IMR-90 (cell line): ENCODE results near the gene FLVCR2. TPM values are rescaled to one million over a fixed set of nuclear protein-coding genes. Genes with fewer than 3 reads are reported as not detected.

Experiments used
- ATAC-seq: fragments of 200-7000 bp; cut with Tn5 transposase; 2 replicates; pipeline ENCODE4 v1.9.1; 2020; ENCODE audit warnings: low read depth, mild to moderate bottlenecking, moderate library complexity
- BruUV-seq: library from RNA; stranded (reverse); fragments of 400-500 nt; replicated peaks from 2 replicates; lab custom pipeline; 2021; lab: Mats Ljungman, UMichigan
- CTCF ChIA-PET: fragments of 300-600 bp; formaldehyde crosslinking; extraction: SDS; loops from one replicate; lab custom pipeline; 2021; ENCODE audit warnings: antibody characterized with exemption; lab: Yijun Ruan, JAX
- POLR2A ChIA-PET: fragments of 300-600 bp; sonication (Branson Sonifier 250); formaldehyde crosslinking; loops from one replicate; lab custom pipeline; 2022; ENCODE audit warnings: antibody characterized with exemption; ENCODE audit not compliant: unreplicated experiment; lab: Charles Lee
- DNase-seq: peaks from one replicate; pipeline ENCODE4 v3.0.0; 2013
- H2AFZ ChIP-seq: replicated peaks from 2 replicates; pipeline ENCODE3; 2013; ENCODE audit warnings: low read length, mild to moderate bottlenecking; ENCODE audit not compliant: poor library complexity
- H2AK5ac ChIP-seq: 2 replicates; pipeline ENCODE4 v1.6.1; 2013; ENCODE audit warnings: low read depth, low read length, inconsistent platforms
- H2AK9ac ChIP-seq: replicated peaks from 2 replicates; pipeline ENCODE3; 2013; ENCODE audit warnings: mild to moderate bottlenecking, low read depth, low read length, moderate library complexity; ENCODE audit not compliant: poor library complexity
- H2BK120ac ChIP-seq: 2 replicates; pipeline ENCODE4 v1.6.1; 2013; ENCODE audit warnings: low read depth, low read length, inconsistent platforms
- H2BK15ac ChIP-seq: 3 replicates; pipeline ENCODE4 v1.6.1; 2013; ENCODE audit warnings: low read depth, low read length, inconsistent platforms
- H2BK20ac ChIP-seq: 2 replicates; pipeline ENCODE4 v1.6.1; 2013; ENCODE audit warnings: low read depth, mild to moderate bottlenecking, inconsistent platforms, low read length, moderate library complexity
- H2BK5ac ChIP-seq: 2 replicates; pipeline ENCODE4 v1.6.1; 2013; ENCODE audit warnings: mild to moderate bottlenecking, low read depth, low read length, inconsistent platforms; ENCODE audit not compliant: poor library complexity, severe bottlenecking
- H3K14ac ChIP-seq: replicated peaks from 2 replicates; pipeline ENCODE4 v1.6.1; 2013; ENCODE audit warnings: low read depth, low read length, inconsistent platforms
- H3K18ac ChIP-seq: 2 replicates; pipeline ENCODE4 v1.6.1; 2013; ENCODE audit warnings: low read depth, low read length, control low read depth
- H3K23ac ChIP-seq: 2 replicates; pipeline ENCODE4 v1.6.1; 2013; ENCODE audit warnings: low read depth, low read length, inconsistent platforms
- H3K27ac ChIP-seq: 2 replicates; pipeline ENCODE4 v1.5.1; 2013; ENCODE audit warnings: mild to moderate bottlenecking, control low read depth, low read length; ENCODE audit not compliant: insufficient read depth
- H3K27me3 ChIP-seq: 2 replicates; pipeline ENCODE4 v1.6.1; 2013; ENCODE audit warnings: low read length; ENCODE audit not compliant: control insufficient read depth, insufficient read depth
- H3K36me3 ChIP-seq: 2 replicates; pipeline ENCODE4 v1.6.1; 2013; ENCODE audit warnings: low read length, mixed read lengths; ENCODE audit not compliant: control insufficient read depth, insufficient read depth
- H3K4ac ChIP-seq: 2 replicates; pipeline ENCODE4 v1.6.1; 2013; ENCODE audit warnings: low read depth, low read length, inconsistent platforms
- H3K4me1 ChIP-seq: 2 replicates; pipeline ENCODE4 v1.6.1; 2013; ENCODE audit warnings: low read length, mixed read lengths; ENCODE audit not compliant: control insufficient read depth, insufficient read depth
- H3K4me2 ChIP-seq: 2 replicates; pipeline ENCODE4 v1.6.1; 2013; ENCODE audit warnings: low read depth, mild to moderate bottlenecking, control low read depth, low read length, moderate library complexity
- H3K4me3 ChIP-seq: 2 replicates; pipeline ENCODE4 v1.5.1; 2013; ENCODE audit warnings: low read depth, mild to moderate bottlenecking, control low read depth, low read length, moderate library complexity; ENCODE audit not compliant: insufficient read depth
- H3K56ac ChIP-seq: 2 replicates; pipeline ENCODE4 v1.6.1; 2013; ENCODE audit warnings: low read length, inconsistent platforms; ENCODE audit not compliant: insufficient read depth; ENCODE audit errors: extremely low read depth
- H3K79me1 ChIP-seq, 2 experiments: 2 replicates each; pipeline ENCODE4 v1.6.1; 2013; ENCODE audit warnings: low read length in 2 of 2, inconsistent platforms in 1 of 2, low read depth in 1 of 2
- H3K9ac ChIP-seq: 2 replicates; pipeline ENCODE4 v1.6.1; 2013; ENCODE audit warnings: low read depth, low read length, control low read depth
- H3K9me1 ChIP-seq: 2 replicates; pipeline ENCODE4 v1.6.1; 2013; ENCODE audit warnings: low read length, inconsistent platforms; ENCODE audit not compliant: insufficient read depth
- H3K9me3 ChIP-seq: 2 replicates; pipeline ENCODE4 v1.6.1; 2013; ENCODE audit warnings: low read length; ENCODE audit not compliant: control insufficient read depth, insufficient read depth
- H4K20me1 ChIP-seq: 2 replicates; pipeline ENCODE4 v1.6.1; 2013; ENCODE audit warnings: low read length, inconsistent platforms; ENCODE audit not compliant: insufficient read depth
- H4K5ac ChIP-seq: 2 replicates; pipeline ENCODE4 v1.6.1; 2013; ENCODE audit warnings: mild to moderate bottlenecking, low read depth, low read length, control low read depth
- H4K8ac ChIP-seq, 2 experiments: 2 replicates each; pipeline ENCODE4 v1.6.1; 2013; ENCODE audit warnings: low read depth in 2 of 2, low read length in 2 of 2, control low read depth in 1 of 2, inconsistent platforms in 1 of 2
- H4K91ac ChIP-seq: 2 replicates; pipeline ENCODE4 v1.6.1; 2013; ENCODE audit warnings: low read depth, low read length, inconsistent platforms; ENCODE audit not compliant: insufficient read depth
- CHD1 ChIP-seq: IDR thresholded peaks from 2 replicates; pipeline ENCODE4 v1.6.1; 2012; ENCODE audit warnings: low read depth, low read length, improper control_type of control experiment
- CTCF ChIP-seq: conservative IDR thresholded peaks from 2 replicates; pipeline ENCODE4 v1.5.1; 2012; ENCODE audit warnings: mild to moderate bottlenecking, low read depth, low read length, improper control_type of control experiment
- ELK1 ChIP-seq: fragments of 150-350 bp; IDR thresholded peaks from 2 replicates; pipeline ENCODE4 v1.6.1; 2016; ENCODE audit warnings: low read depth, mild to moderate bottlenecking, low read length, moderate library complexity, borderline replicate concordance
- MAFK ChIP-seq: IDR thresholded peaks from 2 replicates; pipeline ENCODE4 v1.6.1; 2012; ENCODE audit warnings: low read depth, low read length, improper control_type of control experiment
- MXI1 ChIP-seq: IDR thresholded peaks from 2 replicates; pipeline ENCODE4 v1.6.1; 2012; ENCODE audit warnings: low read depth, mild to moderate bottlenecking, low read length, moderate library complexity, borderline replicate concordance
- RCOR1 ChIP-seq: IDR thresholded peaks from 2 replicates; pipeline ENCODE4 v1.6.1; 2012; ENCODE audit warnings: mild to moderate bottlenecking, low read length, improper control_type of control experiment; ENCODE audit not compliant: insufficient replicate concordance
- USF2 ChIP-seq: fragments of 150-350 bp; IDR thresholded peaks from 2 replicates; pipeline ENCODE4 v1.6.1; 2017; ENCODE audit warnings: mild to moderate bottlenecking, antibody characterized with exemption, low read length, low read depth
- WGBS, 2 experiments: methylation state at CpG; one replicate each; pipeline versions ENCODE4 v1.1.5 to v1.1.7; 2013; ENCODE audit warnings: missing lambda C conversion rate in 2 of 2; ENCODE audit not compliant: insufficient read length in 1 of 2; ENCODE audit errors: extremely low coverage in 2 of 2; 5-methylcytosine and 5-hydroxymethylcytosine counted together
- dilution Hi-C: fragments of 300-500 bp; cut with HindIII; formaldehyde crosslinking; loops from one replicate; pipeline ENCODE4 v1.14.3; 2018; ENCODE audit warnings: low sequenced_read_pairs; ENCODE audit not compliant: unreplicated experiment
- in situ Hi-C: fragments of 300-500 bp; cut with MboI; formaldehyde crosslinking; loops from 3 replicates; pipeline ENCODE4 v1.14.3; 2019; ENCODE audit warnings: low sequenced_read_pairs, inconsistent platforms, mixed read lengths
- intact Hi-C: fragments of 100-400 bp; cut with micrococcal nuclease; formaldehyde crosslinking; loops from 2 replicates; pipeline ENCODE4 v1.10.0; 2022
- polyA plus RNA-seq, 3 experiments: library from polyadenylated mRNA; depleted of rRNA; stranded (reverse); fragments of >200 nt; gene quantifications; 2 replicates each; pipeline ENCODE4 v1.2.3, GENCODE V29; 2012; ENCODE audit warnings: low replicate concordance in 1 of 3
- total RNA-seq: library from RNA; depleted of rRNA; stranded (reverse); fragments of >200 nt; gene quantifications from 2 replicates; pipeline ENCODE4 v1.2.3, GENCODE V29; 2012

The FLVCR2 gene
- total and polyA plus RNA-seq, 2 of the 4 experiments (the other 2 are of a cell fraction), result 0.94 to 1.4 TPM

GRCh38 chr14:75675265-75675960 lies 97.0 kb downstream of the FLVCR2 start:
- dilution Hi-C loops (no loop called here), in situ Hi-C loops (no loop called here), intact Hi-C loops (no loop called here)
- ATAC-seq, result no peak
- Histone ChIP-seq H2AK9ac (no peak overlapping the region), H4K91ac (no peak overlapping the region), H4K8ac (no peak overlapping the region), H3K27me3 (no peaks in the 10 kb centered on the region), H3K9me1 (no peaks in the 10 kb centered on the region), H3K18ac (no peak overlapping the region), H2AK5ac (no peak overlapping the region), H2BK15ac (no peak overlapping the region), H2BK120ac (no peak overlapping the region), H3K9me3 (no peaks in the 10 kb centered on the region), H4K20me1 (no peaks in the 10 kb centered on the region), H3K79me1 (peaks cover 3 to 7% of the 10 kb centered on the region in 2 experiments; a peak in 3 of 4 replicates), H3K9ac (no peak overlapping the region), H2BK5ac (no peak overlapping the region), H3K4ac (no peak overlapping the region), H3K4me2 (no peak overlapping the region), H3K27ac (no peak overlapping the region), H2AFZ (no peak overlapping the region), H3K23ac (no peak overlapping the region), H3K4me3 (no peak overlapping the region), H2BK20ac (no peak overlapping the region), H4K5ac (no peak overlapping the region), H3K4me1 (no peaks in the 10 kb centered on the region), H3K14ac (no peak overlapping the region), H3K56ac (no peak overlapping the region), H3K36me3 (no peaks in the 10 kb centered on the region; the same call in 1 of the 2 replicates)
- TF ChIP-seq MXI1 (no peak), CHD1 (no peak), MAFK (no peak), USF2 (no peak), RCOR1 (no peak), CTCF (no peak), ELK1 (no peak)
- no TSS peak for BruUV-seq
- CTCF ChIA-PET, result interaction anchor here (0.6 kb wide), 1 partner anchor 543 kb away, joined by 3 read pairs; no protein-coding TSS in a partner anchor
- POLR2A ChIA-PET, result no interaction called here
- no peak for DNase-seq
- no CpG with 5 or more reads among the region's 2 CpGs for WGBS, 2 experiments
